HG03097 (cell line): ENCODE data around the gene DDX10.
"Not testable (repeated sequence)": the region's sequence is repeated elsewhere in the genome, so short reads cannot be mapped to it uniquely, and the experiment has no call there.

ENCODE experiments used
- ATAC-seq: cut with Tn5 transposase; IDR thresholded peaks from one replicate; pipeline ENCODE4 v1.9.1; 2021; ENCODE audit not compliant: unreplicated experiment, low FRiP score

The DDX10 gene

DNA sequence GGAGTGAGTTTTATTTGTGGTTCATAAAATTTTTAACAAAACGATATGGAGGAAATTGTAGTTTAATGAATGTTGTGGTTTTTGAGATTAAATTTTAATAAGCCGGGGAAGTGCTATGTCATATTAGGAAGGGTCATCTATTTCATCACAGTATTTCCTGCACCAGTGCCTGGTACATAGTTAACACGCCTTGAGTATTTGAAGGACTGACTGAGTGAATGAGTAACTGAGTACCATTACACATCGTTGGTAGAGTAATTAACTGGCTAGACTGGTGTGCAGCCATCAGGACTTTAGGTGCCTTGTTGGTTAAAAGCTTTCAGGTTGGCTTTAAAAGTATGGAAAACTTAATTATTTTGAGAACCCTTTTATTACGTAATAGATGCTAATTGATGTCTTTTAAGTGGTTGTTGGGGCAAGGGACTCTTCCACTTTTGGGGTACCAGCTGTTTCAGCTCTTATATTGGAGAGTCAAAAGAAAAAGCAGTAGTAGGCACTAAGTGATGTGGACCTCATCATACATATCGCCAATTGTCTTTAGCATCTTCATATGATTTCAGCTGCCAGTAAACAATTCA lies 101.8 kb downstream of the DDX10 start:
- ATAC-seq: no peak

GRCh38 chr11:108768370-108768769 lies 103.5 kb downstream of the DDX10 start:
- ATAC-seq: no peak

DNA sequence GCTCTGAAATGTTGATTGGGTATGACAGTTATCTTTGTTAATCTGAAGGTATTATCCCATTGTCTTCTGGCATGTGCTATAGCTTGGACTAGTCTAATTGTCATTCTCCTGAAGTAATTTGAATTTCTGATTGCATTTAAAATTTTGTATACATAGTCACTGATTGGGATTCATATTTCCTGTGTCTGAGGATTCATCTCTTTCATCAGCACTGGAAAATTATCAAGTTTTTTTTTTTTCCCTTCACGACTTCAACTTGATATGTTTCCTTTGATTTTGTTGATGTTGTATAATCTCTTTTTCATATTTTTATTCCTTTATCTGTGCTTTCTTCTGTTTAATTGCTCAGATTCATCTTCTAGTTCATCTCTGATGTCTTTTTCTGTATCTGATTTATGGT lies 104.1 kb downstream of the DDX10 start:
- no peak for ATAC-seq

- ATAC-seq: no peak
These were observed 109.3 kb downstream of the DDX10 start for GRCh38 chr11:108774037-108774730.

DNA sequence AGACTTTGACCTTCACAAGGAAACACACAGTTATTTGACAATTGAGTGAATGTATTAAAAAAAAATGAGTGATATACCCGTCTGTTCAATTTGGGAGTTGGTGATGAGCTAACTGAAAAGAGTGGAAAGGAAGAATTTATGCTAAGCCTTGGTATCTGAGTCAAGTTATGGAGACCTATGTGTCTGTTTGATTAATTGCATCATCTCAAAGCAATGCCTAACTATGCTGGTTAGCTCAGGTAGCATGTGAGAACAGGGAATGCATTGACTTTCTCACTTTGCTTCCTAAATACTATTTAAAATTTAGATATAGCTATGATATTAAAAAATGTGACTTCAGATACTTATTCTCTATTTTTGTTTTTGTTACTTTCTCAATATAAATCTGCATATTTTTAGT lies 110.5 kb downstream of the DDX10 start:
- ATAC-seq: no peak

DNA sequence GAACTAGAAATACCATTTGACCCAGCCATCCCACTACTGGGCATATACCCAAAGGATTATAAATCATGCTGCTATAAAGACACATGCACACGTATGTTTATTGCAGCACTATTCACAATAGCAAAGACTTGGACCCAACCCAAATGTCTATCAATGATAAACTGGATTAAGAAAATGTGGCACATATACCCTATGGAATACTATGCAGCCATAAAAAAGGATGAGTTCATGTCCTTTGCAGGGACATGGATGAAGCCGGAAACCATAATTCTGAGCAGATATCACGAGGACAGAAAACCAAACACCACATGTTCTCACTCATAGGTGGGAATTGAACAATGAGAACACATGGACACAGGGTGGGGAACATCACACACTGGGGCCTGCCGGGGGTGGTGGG lies 114.3 kb downstream of the DDX10 start:
- ATAC-seq: not testable (repeated sequence)

DNA sequence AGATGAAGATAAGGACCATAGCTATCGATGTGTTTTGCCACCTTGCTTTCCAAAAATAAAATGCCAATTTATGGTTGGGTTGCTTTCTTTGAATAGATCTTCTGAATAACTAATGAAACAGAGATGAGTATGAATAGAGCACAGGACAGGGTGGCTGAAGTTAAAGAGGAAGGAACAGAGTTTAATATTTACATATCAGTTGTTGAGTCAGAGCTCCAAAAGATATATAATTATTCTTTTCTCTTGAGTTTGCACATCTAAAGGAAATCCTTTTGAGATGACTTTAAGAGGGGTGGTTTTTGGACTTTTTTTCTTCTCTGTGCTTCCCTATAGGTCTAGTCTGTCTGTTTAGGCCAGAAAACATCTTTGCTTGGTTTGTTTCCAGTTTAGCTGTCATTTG lies 115.2 kb downstream of the DDX10 start:
- ATAC-seq: no peak

- no peak for ATAC-seq
These were observed 117.1 kb downstream of the DDX10 start for GRCh38 chr11:108781946-108782345.

DNA sequence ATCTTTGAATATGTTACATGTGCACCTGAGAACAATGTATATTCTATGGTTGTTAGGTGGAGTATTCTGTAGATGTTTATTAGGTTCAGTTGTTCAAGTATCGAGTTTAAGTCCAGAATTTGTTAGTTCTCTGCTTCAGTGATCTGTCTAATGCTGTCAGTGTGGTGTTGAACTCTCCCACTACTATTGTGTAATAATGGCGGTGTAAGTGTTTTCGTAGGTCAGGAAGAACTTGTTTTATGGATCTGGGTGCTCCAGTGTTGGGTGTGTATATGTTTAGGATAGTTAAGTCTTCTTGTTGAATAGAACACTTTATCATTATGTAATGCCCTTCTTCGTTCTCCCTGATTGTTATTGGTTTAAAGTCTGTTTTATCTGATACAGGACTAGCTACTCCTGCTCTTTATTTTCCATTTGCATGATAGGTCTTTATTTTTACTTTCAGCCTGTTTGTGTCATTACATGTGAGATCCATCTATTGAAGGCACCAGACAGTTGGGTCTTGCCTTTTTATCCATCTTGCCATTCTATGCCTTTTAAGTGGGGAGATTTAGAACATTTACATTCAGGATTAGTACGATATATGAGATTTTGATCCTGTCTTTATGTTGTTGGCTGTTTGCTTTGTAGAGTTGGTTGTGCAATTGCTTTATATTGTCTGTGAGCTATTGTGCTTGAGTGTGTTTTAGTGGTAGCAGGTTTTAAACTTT lies 121.6 kb downstream of the DDX10 start:
- ATAC-seq: no peak

GRCh38 chr11:108787105-108787504 lies 122.2 kb downstream of the DDX10 start:
- ATAC-seq: no peak

- no peak for ATAC-seq
These were observed 123.8 kb downstream of the DDX10 start for GRCh38 chr11:108788565-108789199.

GRCh38 chr11:108790501-108791299 lies 125.8 kb downstream of the DDX10 start:
- no peak for ATAC-seq

DNA sequence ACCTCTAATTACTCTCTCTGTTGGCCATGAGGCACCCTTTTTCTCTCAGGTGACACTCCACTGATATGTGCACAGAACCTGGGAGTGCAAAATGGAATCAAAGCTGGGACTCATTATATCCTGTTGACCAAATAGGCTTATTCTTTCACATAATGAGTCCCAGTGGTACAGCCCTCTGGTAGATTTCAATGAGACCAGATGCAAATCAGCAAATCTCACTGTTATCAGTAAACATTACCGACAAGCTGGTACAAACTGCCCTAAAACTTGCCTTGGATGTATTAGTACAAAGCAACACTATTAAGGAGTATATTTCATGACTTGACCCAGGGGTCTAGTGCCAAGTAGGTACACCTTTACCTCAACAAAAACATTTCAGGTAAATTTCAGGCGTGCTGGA lies 128.3 kb downstream of the DDX10 start:
- ATAC-seq: no peak

DNA sequence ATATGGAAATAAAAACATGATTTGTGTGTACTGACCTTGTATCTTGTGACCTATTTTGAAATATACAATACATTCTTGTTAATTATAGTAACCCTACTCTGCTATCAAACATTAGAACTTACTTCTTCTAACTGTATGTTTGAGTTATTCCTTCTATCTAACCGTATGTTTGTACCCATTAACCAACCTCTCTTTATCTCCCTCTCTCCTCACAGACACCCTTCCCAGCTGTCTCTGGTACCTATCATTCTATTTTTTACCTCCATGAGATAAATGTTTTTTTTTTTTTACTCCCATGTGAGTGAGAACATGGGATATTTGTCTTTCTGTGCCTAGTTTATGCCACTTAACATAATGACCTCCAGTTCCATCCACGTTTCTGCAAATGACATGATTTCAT lies 128.7 kb downstream of the DDX10 start:
- no peak for ATAC-seq

DNA sequence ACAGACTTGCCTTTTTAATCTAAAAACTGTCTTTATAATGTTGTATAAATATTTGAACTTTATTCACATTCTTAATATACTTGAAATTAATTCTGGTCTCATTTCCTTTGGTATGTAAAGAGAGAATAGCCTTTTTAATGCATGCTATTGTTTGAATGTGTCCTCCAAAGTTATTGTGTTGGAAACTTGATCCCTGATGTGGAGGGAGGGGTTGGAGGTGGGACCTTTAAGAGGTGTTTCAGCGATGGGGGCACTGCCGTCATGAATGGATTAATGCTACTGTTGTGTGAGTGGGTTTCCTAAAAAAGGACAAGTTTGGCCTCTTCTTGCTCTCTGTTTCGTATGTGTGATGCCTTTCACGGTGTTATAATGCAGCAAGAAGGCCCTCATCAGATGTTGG lies 131.7 kb downstream of the DDX10 start:
- ATAC-seq: no peak

GRCh38 chr11:108797578-108798100 lies 132.8 kb downstream of the DDX10 start:
- ATAC-seq: no peak

DNA sequence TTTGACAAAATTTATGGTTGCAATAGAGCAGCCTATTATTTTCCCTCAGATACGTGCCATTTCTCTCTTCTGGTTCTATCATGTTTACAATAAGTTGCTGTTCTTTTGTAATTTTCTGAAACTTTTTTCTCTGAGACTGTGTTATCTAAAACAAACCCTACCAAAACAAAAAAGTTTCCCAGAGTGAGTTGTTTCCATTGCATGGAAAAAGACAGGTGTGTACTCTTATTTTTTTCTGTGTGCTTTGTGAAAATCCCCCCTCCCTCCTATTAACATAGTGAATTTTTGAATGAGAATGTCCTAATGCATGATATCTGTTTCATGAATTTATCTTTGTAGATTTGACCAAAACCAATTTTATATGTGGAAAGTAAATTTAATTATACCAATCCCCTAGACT lies 137.6 kb downstream of the DDX10 start:
- no peak for ATAC-seq

- ATAC-seq: no peak
These were observed 138.9 kb downstream of the DDX10 start for GRCh38 chr11:108803776-108804175.

GRCh38 chr11:108804511-108804910 lies 139.6 kb downstream of the DDX10 start:
- ATAC-seq: no peak

- no peak for ATAC-seq
These were observed 140.2 kb downstream of the DDX10 start for GRCh38 chr11:108805030-108805429.
